ENCODE data around the gene HOXC10.
A peak's percentile ranks its signal among the peaks of the same experiment; 100 is the strongest.

Gene HOXC10

DNA sequence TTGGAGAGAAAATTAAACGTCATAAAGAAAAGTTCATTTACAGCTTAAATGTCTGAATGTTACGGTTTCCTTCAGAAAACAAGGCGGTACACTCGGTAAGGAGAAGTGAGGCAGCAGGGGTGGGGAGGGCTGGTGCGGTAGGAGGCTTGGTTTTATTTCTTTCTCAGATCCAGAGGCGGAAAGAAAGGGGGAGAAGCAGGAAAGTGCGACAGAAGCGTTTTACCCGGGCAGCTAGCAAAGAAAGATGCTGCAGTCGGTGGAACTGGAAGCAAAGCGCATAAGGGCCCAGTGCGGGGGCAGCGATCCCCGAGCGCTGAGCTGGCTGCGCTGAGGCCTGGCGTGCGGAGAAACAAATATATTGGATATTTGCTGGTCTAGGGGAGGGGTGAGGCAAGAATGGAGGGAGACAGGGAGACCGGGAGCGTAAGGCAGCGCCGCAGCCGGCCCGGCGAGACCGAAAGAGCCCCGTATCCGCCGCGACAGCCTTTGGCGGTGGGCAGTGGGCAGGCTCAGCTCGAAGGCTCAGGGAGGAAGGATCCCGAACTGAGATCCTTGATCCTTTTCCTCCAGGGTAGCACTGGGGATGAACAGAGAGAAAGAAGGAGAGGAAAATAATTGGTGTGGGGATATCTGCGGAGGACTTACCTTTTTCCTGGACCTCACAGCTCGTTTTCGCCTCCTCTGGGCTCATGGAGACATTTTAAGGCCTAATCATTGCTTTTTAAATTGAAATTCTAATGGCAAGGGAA lies 18.4 kb upstream of the HOXC10 start:
- H2BK120ac ChIP-seq (ENCODE audit: low read depth, low read length): no peak overlapping the region
- H2AK5ac ChIP-seq (ENCODE audit: low read length): no peak overlapping the region
- no peaks in the 10 kb centered on the region for H3K36me3 ChIP-seq (ENCODE audit: control insufficient read depth, insufficient read depth, low read length)
- DNase-seq: no peak
- no peak overlapping the region for H4K5ac ChIP-seq (ENCODE audit: low read length)
- WGBS (ENCODE audit: extremely low coverage, insufficient coverage, low lambda C conversion rate): no CpG with 5 or more reads among the region's 36 CpGs
- no peak overlapping the region for H2BK5ac ChIP-seq (ENCODE audit: low read length)
- no peak overlapping the region for H3K18ac ChIP-seq (ENCODE audit: low read length)
- H3K27me3 ChIP-seq (ENCODE audit: insufficient read depth, low read length, poor library complexity): peaks cover 98% of the 10 kb centered on the region
- no peak overlapping the region for H3K4me3 ChIP-seq (ENCODE audit: low read length)
- H3K79me2 ChIP-seq (ENCODE audit: control insufficient read depth, insufficient read depth, low read length): no peaks in the 10 kb centered on the region
- H3K27ac ChIP-seq (ENCODE audit: low read depth, low read length): no peak overlapping the region
- H3K9ac ChIP-seq (ENCODE audit: low read length): no peak overlapping the region
- no peak overlapping the region for H4K8ac ChIP-seq (ENCODE audit: low read depth, low read length)
- no peak overlapping the region for H3K56ac ChIP-seq (ENCODE audit: low read length)
- H3K4me1 ChIP-seq (ENCODE audit: control insufficient read depth, low read depth, low read length): no peaks in the 10 kb centered on the region
- H2BK15ac ChIP-seq (replicated peaks; ENCODE audit: low read depth): no peak overlapping the region
- H3K23ac ChIP-seq (ENCODE audit: low read length): no peak overlapping the region
- H3K79me1 ChIP-seq (ENCODE audit: low read length): no peaks in the 10 kb centered on the region
- no peak overlapping the region for H3K4ac ChIP-seq (ENCODE audit: low read depth, low read length)
- H3K4me2 ChIP-seq (ENCODE audit: low read length): peak overlapping the region; percentile 7

DNA sequence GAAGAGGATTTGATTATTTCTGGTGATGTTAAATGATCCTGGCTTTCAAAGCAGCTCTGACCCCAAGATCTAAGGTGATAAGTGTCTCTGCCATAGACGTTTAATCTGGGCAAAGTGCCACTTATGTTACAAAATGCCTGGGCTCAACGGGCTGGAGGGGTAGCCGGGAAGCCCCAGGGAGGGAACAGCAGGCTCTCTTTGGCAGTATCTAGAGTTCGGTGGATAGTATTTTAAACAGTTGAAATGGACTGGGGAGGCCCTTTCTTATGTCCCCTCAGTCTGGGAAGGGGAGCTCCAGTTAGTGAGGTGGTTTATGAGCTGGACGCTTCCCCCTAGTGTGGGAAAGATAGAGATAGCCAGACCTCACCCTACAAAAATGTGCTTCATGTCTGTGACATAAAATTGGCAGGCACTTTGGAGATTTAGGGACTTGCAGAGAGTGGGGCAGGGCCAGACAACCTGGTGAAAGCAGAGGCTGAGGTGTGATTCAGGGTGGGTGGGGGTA lies 17.5 kb upstream of the HOXC10 start:
- DNase-seq: no peak
- WGBS (ENCODE audit: extremely low coverage, insufficient coverage, low lambda C conversion rate): no CpG with 5 or more reads among the region's 5 CpGs
- no peak overlapping the region for H3K9ac ChIP-seq (ENCODE audit: low read length)
- H3K4me2 ChIP-seq (ENCODE audit: low read length): no peak overlapping the region
- H3K23ac ChIP-seq (ENCODE audit: low read length): no peak overlapping the region
- H4K8ac ChIP-seq (ENCODE audit: low read depth, low read length): no peak overlapping the region
- no peak overlapping the region for H4K5ac ChIP-seq (ENCODE audit: low read length)
- no peak overlapping the region for H2BK120ac ChIP-seq (ENCODE audit: low read depth, low read length)
- H3K4me3 ChIP-seq (ENCODE audit: low read length): no peak overlapping the region
- H2BK15ac ChIP-seq (replicated peaks; ENCODE audit: low read depth): no peak overlapping the region
- H3K4ac ChIP-seq (ENCODE audit: low read depth, low read length): no peak overlapping the region
- no peaks in the 10 kb centered on the region for H3K79me2 ChIP-seq (ENCODE audit: control insufficient read depth, insufficient read depth, low read length)
- no peaks in the 10 kb centered on the region for H3K79me1 ChIP-seq (ENCODE audit: low read length)
- H3K27me3 ChIP-seq (ENCODE audit: insufficient read depth, low read length, poor library complexity): peaks cover 99% of the 10 kb centered on the region
- no peak overlapping the region for H3K56ac ChIP-seq (ENCODE audit: low read length)
- no peaks in the 10 kb centered on the region for H3K36me3 ChIP-seq (ENCODE audit: control insufficient read depth, insufficient read depth, low read length)
- no peaks in the 10 kb centered on the region for H3K4me1 ChIP-seq (ENCODE audit: control insufficient read depth, low read depth, low read length)
- no peak overlapping the region for H3K18ac ChIP-seq (ENCODE audit: low read length)
- H2BK5ac ChIP-seq (ENCODE audit: low read length): no peak overlapping the region
- H3K27ac ChIP-seq (ENCODE audit: low read depth, low read length): no peak overlapping the region
- H2AK5ac ChIP-seq (ENCODE audit: low read length): no peak overlapping the region

DNA sequence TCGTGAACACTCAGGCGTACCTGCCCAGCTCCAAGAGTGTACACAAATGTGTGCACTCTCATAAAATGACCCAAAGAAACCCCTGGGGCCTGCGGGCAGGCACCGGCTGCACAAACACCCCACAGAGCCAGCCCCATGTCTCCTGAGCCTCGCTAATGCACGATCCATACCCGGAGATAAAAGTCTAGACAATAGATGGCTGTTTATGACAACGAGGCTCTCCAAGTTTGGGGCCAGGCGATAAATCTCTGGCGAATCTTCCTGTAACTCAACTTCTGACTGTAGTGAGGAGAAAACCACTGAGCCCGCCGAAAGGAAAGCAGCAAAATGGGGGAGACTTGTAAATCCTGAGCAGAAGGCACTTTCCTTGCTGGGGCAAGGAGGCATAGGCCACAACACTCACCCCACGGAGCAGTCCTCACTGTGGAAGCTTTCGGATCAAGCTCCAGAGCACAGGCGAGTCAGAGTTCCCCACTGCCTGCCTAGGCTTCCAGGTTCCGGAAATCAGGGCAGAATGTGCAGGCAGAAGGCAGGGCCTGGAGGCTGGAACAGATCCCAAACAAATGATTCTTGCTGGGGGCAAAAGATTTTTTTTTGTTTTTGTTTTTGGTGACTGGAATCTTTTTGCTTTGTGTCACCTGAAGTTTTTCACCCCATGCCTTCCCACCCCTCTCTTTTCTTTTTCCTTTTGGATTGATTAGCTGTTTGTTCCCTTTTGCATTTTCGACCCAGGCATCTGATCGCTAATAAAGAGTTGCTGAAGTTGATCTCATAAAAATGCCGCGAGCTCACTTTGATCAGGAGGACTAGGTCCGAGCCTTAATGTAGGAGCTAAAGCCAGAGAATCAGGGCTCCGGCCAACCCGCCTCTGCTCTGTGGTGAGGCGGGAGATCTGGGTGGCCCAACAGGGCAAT lies 16.5 kb upstream of the HOXC10 start:
- Histone ChIP-seq H3K79me2 (ENCODE audit: control insufficient read depth, insufficient read depth, low read length) (no peaks in the 10 kb centered on the region), H4K8ac (ENCODE audit: low read depth, low read length) (no peak overlapping the region), H3K56ac (ENCODE audit: low read length) (no peak overlapping the region), H3K4me2 (ENCODE audit: low read length) (no peak overlapping the region), H4K5ac (ENCODE audit: low read length) (no peak overlapping the region), H3K36me3 (ENCODE audit: control insufficient read depth, insufficient read depth, low read length) (no peaks in the 10 kb centered on the region), H3K27me3 (ENCODE audit: insufficient read depth, low read length, poor library complexity) (peaks cover 99% of the 10 kb centered on the region), H2BK5ac (ENCODE audit: low read length) (no peak overlapping the region), H3K18ac (ENCODE audit: low read length) (no peak overlapping the region), H3K4ac (ENCODE audit: low read depth, low read length) (no peak overlapping the region), H3K27ac (ENCODE audit: low read depth, low read length) (no peak overlapping the region), H3K4me1 (ENCODE audit: control insufficient read depth, low read depth, low read length) (no peaks in the 10 kb centered on the region), H3K23ac (ENCODE audit: low read length) (peak overlapping the region; percentile 66), H3K9ac (ENCODE audit: low read length) (no peak overlapping the region), H2AK5ac (ENCODE audit: low read length) (no peak overlapping the region), H3K4me3 (ENCODE audit: low read length) (no peak overlapping the region), H2BK120ac (ENCODE audit: low read depth, low read length) (no peak overlapping the region), H2BK15ac (replicated peaks; ENCODE audit: low read depth) (no peak overlapping the region), H3K79me1 (ENCODE audit: low read length) (no peaks in the 10 kb centered on the region)
- WGBS (ENCODE audit: extremely low coverage, insufficient coverage, low lambda C conversion rate): no CpG with 5 or more reads among the region's 24 CpGs
- DNase-seq: no peak

DNA sequence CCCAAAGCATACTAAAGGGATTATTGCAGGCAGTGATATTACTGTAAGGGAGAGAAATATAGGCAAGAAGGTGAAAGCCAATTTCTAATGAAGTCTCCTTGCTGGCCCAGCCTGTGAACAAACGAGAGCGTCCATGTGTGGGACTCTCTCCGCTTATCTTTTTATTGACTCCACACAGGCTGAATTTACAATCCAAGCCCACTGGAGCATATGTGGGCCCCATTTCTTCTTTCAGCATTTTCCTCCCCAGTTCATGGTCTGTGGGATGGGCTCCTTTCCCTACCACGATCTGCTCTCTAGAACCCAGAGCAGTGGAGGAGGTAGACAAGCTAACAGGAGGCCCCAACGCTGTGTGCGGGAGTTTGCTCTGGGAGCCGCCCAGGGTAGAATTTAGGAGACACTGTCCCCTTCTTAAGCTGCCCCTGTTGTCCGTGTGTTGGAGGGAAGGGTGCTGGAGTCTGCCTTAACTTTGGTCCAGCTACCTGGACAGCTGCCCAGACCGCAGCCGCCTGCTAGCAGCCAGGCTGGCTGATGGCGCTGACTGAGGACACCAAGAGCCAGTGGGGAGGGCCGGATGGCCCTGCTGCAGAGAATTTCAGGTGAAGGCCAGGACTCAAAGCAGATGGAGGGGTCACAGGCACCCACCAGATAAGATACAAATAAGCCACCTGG lies 15.2 kb upstream of the HOXC10 start:
- no CpG with 5 or more reads among the region's 12 CpGs for WGBS (ENCODE audit: extremely low coverage, insufficient coverage, low lambda C conversion rate)
- H3K27me3 ChIP-seq (ENCODE audit: insufficient read depth, low read length, poor library complexity): peaks cover 98% of the 10 kb centered on the region

DNA sequence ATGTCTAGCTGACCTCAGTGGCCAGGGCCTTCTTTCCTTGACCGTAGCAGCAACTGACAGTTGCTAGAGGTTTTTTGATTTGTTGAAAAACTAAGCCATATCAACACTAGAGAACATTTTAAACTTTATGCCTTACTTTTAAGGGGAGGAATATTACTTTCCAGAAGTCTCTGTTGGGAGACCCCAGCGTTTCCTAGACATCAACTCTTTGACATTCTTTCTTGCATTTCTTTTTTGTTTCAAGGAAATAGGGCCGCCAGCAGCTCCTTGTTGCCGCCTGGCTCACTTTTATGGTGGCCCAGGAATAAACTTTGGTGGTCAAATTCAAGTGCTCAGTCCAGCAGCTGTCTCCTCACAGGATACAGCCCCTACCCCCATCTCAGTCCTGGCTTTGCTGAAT lies 14.5 kb upstream of the HOXC10 start:
- no CpG with 5 or more reads among the region's 4 CpGs for WGBS (ENCODE audit: extremely low coverage, insufficient coverage, low lambda C conversion rate)
- H4K8ac ChIP-seq (ENCODE audit: low read depth, low read length): no peak overlapping the region

More for the DNA sequence above, 15.2 kb upstream of the HOXC10 start:
- no peak overlapping the region for H3K23ac ChIP-seq (ENCODE audit: low read length)
- H3K9ac ChIP-seq (ENCODE audit: low read length): no peak overlapping the region
- H3K18ac ChIP-seq (ENCODE audit: low read length): no peak overlapping the region
- H2BK15ac ChIP-seq (replicated peaks; ENCODE audit: low read depth): no peak overlapping the region
- DNase-seq: no peak
- no peak overlapping the region for H2BK5ac ChIP-seq (ENCODE audit: low read length)
- no peak overlapping the region for H4K8ac ChIP-seq (ENCODE audit: low read depth, low read length)
- no peak overlapping the region for H3K56ac ChIP-seq (ENCODE audit: low read length)
- no peak overlapping the region for H2BK120ac ChIP-seq (ENCODE audit: low read depth, low read length)
- H3K79me1 ChIP-seq (ENCODE audit: low read length): no peaks in the 10 kb centered on the region
- H3K4me3 ChIP-seq (ENCODE audit: low read length): no peak overlapping the region
- H4K5ac ChIP-seq (ENCODE audit: low read length): no peak overlapping the region
- H3K36me3 ChIP-seq (ENCODE audit: control insufficient read depth, insufficient read depth, low read length): no peaks in the 10 kb centered on the region
- H2AK5ac ChIP-seq (ENCODE audit: low read length): no peak overlapping the region
- no peak overlapping the region for H3K4ac ChIP-seq (ENCODE audit: low read depth, low read length)
- H3K4me2 ChIP-seq (ENCODE audit: low read length): no peak overlapping the region
- no peaks in the 10 kb centered on the region for H3K79me2 ChIP-seq (ENCODE audit: control insufficient read depth, insufficient read depth, low read length)
- no peak overlapping the region for H3K27ac ChIP-seq (ENCODE audit: low read depth, low read length)
- no peaks in the 10 kb centered on the region for H3K4me1 ChIP-seq (ENCODE audit: control insufficient read depth, low read depth, low read length)

More for the DNA sequence above, 14.5 kb upstream of the HOXC10 start:
- Histone ChIP-seq H2BK15ac (replicated peaks; ENCODE audit: low read depth) (no peak overlapping the region), H3K27ac (ENCODE audit: low read depth, low read length) (no peak overlapping the region), H3K79me2 (ENCODE audit: control insufficient read depth, insufficient read depth, low read length) (no peaks in the 10 kb centered on the region), H3K4me2 (ENCODE audit: low read length) (no peak overlapping the region), H3K4me1 (ENCODE audit: control insufficient read depth, low read depth, low read length) (no peaks in the 10 kb centered on the region), H3K36me3 (ENCODE audit: control insufficient read depth, insufficient read depth, low read length) (no peaks in the 10 kb centered on the region), H2AK5ac (ENCODE audit: low read length) (no peak overlapping the region), H3K18ac (ENCODE audit: low read length) (no peak overlapping the region), H2BK120ac (ENCODE audit: low read depth, low read length) (no peak overlapping the region), H4K5ac (ENCODE audit: low read length) (no peak overlapping the region), H3K56ac (ENCODE audit: low read length) (no peak overlapping the region), H3K9ac (ENCODE audit: low read length) (no peak overlapping the region), H3K4me3 (ENCODE audit: low read length) (no peak overlapping the region), H3K27me3 (ENCODE audit: insufficient read depth, low read length, poor library complexity) (peaks cover 97% of the 10 kb centered on the region), H3K23ac (ENCODE audit: low read length) (no peak overlapping the region), H2BK5ac (ENCODE audit: low read length) (no peak overlapping the region), H3K79me1 (ENCODE audit: low read length) (no peaks in the 10 kb centered on the region), H3K4ac (ENCODE audit: low read depth, low read length) (no peak overlapping the region)
- no peak for DNase-seq
